Hair follicular keratinocyte (primary cell): ENCODE results near the gene ZNF345. TPM values are rescaled to one million over a fixed set of nuclear protein-coding genes. Genes with fewer than 3 reads are reported as not detected.

Experiments
- total RNA-seq: library from RNA; depleted of rRNA; stranded (reverse); fragments of >200 nt; gene quantifications from 2 replicates; pipeline ENCODE4 v1.2.3, GENCODE V29; 2015

ZNF345 gene
- 1.1 TPM in 2 replicates for total RNA-seq

DNA sequence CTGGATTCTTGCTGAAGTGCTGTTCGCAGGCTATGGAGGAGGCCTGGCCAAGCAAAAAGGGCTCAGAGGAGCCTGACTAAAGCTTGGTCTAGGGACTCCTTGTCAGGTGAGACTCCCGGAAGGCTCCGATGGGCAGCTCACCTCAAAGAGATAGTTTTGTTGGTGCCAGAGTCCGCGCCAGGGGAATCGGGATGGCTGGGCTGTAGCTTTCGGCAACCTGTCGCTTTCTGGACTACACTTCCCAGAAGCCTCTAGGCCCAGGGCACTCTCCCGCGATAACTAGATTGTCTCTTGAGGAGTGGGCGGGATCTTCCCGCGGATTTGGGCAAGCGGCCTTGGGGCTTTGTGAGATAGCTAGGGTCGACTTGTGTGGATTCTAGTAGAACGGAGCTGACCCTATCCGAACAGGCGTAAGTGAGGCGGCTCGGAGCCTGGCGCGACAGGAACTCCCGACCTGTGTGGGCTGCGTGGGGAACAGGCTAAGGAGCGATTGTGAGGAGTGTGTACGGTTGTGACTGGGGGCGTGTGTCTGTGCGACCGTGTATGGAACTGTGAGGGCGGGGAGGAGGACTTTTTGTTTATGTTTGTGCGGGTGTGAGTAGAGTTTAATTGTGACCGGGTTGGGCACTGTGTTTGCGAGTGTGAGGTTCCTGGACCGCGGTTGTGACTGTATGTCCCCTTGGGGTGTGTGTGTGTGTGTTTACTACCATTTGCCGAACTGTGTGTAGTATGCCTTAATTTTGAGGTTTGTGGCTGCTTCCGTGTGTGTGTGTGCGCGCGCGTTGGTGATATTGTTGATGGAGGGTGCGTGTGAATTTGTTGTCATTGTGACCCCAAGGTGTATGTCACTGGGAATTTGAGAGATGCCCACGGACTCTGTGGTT lies at the start of gene ZNF345:
Gene ZNF345 (plus strand): TSS at position 318 of the 884 bp plus-strand sequence. CDS start 25,955 bp downstream, outside the sequence.

DNA sequence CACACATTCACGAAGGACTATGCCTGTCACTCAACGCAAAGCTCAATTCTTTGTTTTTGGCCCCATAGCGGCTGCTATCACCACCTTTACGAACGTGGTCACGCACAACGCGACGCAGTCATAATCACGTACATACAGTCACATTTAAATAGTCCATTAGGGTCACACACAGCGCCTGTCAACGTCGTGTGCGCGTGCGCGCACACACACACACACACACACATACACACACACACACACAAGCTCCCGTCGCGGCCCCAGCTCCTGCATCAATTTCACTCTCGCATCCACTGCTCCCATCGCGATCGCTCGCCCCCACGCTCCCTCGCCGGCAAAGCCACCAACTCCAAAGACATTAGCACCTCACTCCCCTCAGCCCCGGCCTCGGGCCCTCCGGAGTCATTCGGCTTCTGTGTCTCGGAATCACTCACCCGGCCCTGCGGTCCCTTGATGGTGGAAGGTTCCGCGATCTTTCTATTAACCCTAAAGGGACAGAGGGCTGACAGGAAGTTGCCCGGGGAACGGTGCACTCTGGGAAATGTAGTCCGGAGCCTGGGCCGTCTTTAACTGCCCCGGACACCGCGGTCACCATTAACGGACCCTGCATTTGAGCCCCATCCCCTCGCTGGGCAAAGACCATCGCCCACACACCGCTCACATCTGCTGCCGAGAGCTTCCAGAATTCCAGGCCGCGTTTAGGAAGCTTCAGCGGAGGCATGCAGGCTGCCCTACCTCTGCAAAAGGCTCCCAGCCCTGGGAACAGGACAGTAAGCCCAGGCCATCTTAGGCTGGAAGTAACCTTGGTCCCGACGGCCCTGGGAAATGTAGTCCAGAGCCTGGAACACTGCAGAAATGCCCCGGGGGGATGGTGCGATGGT lies 12.5 kb upstream of the ZNF345 start, which contains the start of gene ZNF790:
Gene ZNF790 (minus strand): TSS at position 482 of the 878 bp plus-strand sequence. CDS start 12,768 bp downstream, outside the sequence.

DNA sequence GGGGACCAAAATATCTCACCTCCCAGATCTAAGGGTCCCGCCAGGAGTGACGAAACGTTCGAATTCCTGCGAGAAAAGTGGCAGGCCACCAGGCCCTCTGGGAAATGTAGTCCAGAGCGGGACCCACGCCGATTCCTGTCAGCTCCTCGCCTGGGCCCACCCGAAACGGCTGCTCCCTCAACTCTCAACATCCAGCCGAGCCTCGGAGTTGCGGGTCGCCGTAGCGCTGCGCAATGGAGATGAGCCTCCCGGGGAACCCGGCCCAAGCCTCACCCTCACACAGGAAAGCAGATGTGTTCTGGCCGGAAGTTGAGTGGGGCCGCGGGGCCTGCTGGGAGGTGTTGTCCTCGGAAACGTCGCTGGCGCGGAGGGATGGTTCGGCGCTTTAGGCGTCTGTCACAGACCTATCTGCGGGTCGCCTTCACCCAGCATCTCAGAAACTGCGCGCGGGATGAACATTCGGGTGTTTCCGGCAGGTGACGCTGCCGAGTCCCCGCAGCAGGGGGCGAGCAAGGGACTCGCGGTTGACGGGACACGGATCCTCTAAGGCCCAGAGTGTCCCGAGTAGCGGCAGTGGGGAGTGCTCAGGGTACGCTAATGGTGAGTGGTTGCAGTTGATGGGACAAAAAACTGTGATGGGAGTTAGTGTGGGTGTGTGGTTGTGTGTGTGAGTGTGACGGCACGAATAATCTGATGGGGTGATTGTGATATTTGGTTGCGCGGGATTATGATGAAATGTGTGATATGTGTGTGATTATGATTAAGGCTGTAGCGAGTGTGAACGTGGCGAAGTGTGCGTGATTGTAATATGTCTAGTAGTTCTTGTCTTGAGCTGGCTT lies 65.5 kb downstream of the ZNF345 start, which contains the start of the genes ZNF568 and ZNF829:
Gene ZNF568 (plus strand): TSS at position 341 of the 839 bp plus-strand sequence. CDS start 6,439 bp downstream, outside the sequence.
Gene ZNF829 (minus strand): TSS at position 300 of the 839 bp plus-strand sequence. CDS start 1,124 bp downstream, outside the sequence.

Other genes starting within 250 kb of the ZNF345 start
- gene ZNF382, start 245.6 kb upstream of the ZNF345 start, total RNA-seq: 5.6 and 9.4 TPM in 2 replicates
- 1.7 and 6.1 TPM in 2 replicates for gene ZNF461, start 184.0 kb upstream of the ZNF345 start, total RNA-seq
- 2.7 and 4.0 TPM in 2 replicates for gene ZNF567, start 163.3 kb upstream of the ZNF345 start, total RNA-seq
- 0.72 and 0.78 TPM in 2 replicates for gene ZNF850, start 78.1 kb upstream of the ZNF345 start, total RNA-seq
- gene ZNF790, start 12.5 kb upstream of the ZNF345 start, total RNA-seq: 5.3 and 5.9 TPM in 2 replicates
- 1.7 and 1.8 TPM in 2 replicates for gene ZNF829, start 65.4 kb downstream of the ZNF345 start, total RNA-seq
- gene ZNF568, start 65.5 kb downstream of the ZNF345 start, total RNA-seq: 3.3 and 3.4 TPM in 2 replicates
- gene ZNF420, start 227.6 kb downstream of the ZNF345 start, total RNA-seq: 2.2 and 4.0 TPM in 2 replicates